Suprapubic skin (tissue), 4 donors: ENCODE results near the gene ZNF283.

Experiments
- POLR2A ChIP-seq, 2 donors: fragments of 450-650 bp; IDR thresholded peaks; one replicate each; pipeline ENCODE4 v1.6.1; 2017; ENCODE audit warnings: antibody characterized with exemption in 2 of 2, mild to moderate bottlenecking in 2 of 2, moderate library complexity in 2 of 2
- POLR2AphosphoS5 ChIP-seq, 3 donors: sonication (generic); formaldehyde crosslinking; IDR thresholded peaks; one replicate each; pipeline ENCODE4 v1.6.1; 2017; ENCODE audit warnings: antibody characterized with exemption in 3 of 3
- TF ChIP-seq, protein P1 (sequence below), 2 donors: fragments of 200-600 bp in 1 of 2; fragments of 450-650 bp in 1 of 2; sonication (generic) in 1 of 2; IDR thresholded peaks; one replicate each; pipeline ENCODE4 v1.5.1; 2016 to 2019; ENCODE audit warnings: antibody characterized with exemption in 2 of 2, mild to moderate bottlenecking in 1 of 2, moderate library complexity in 1 of 2

DNA sequence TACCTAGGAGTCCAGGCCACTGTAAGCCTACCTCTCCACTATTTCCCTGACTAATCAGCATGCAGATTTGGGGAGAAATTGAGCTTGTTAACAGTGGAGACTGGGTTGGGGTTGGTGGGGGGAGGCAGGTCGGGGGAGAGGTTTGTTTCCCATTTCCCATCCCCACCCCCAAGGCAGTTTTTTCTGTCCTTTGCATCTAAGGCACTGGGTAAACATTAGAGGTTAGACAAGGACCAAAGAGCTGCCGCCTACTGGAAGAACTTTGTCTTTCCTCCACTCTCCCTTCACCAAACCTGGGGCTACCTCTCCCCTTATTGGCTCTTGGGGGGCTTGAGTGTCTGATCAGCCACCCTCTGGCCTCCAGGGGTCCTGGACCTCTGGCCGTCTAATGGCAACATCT, 47.3 kb upstream of the ZNF283 start:
- no peak for TF ChIP-seq POLR2A (IDR thresholded peaks at IDR 0.05)
- TF ChIP-seq, protein P1, sequence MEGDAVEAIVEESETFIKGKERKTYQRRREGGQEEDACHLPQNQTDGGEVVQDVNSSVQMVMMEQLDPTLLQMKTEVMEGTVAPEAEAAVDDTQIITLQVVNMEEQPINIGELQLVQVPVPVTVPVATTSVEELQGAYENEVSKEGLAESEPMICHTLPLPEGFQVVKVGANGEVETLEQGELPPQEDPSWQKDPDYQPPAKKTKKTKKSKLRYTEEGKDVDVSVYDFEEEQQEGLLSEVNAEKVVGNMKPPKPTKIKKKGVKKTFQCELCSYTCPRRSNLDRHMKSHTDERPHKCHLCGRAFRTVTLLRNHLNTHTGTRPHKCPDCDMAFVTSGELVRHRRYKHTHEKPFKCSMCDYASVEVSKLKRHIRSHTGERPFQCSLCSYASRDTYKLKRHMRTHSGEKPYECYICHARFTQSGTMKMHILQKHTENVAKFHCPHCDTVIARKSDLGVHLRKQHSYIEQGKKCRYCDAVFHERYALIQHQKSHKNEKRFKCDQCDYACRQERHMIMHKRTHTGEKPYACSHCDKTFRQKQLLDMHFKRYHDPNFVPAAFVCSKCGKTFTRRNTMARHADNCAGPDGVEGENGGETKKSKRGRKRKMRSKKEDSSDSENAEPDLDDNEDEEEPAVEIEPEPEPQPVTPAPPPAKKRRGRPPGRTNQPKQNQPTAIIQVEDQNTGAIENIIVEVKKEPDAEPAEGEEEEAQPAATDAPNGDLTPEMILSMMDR (IDR thresholded peaks at IDR 0.05), result no peak
- no peak for TF ChIP-seq POLR2AphosphoS5 (IDR thresholded peaks at IDR 0.05)
